ENCODE results near the gene MRPL37.

The MRPL37 gene

GRCh38 chr1:54199765-54200518, at the start of gene MRPL37, which contains the start of gene CYB5RL:
Gene MRPL37, plus strand, starts transcription at chr1:54200167. Its CDS starts 77 bp downstream, at chr1:54200244.
Gene CYB5RL, minus strand, starts transcription at chr1:54200030. Its CDS starts 4,414 bp downstream, at chr1:54195616.
- H3K9me3 Mint-ChIP-seq, result no peaks in the 10 kb centered on the region
- peak within 1 kb of the TSS; percentile 95 for H3K4me3 Mint-ChIP-seq
- peaks cover 22% of the 10 kb centered on the region for H3K36me3 Mint-ChIP-seq (ENCODE audit: low read depth)
- DNase-seq (ENCODE audit: low spot score), result peak; percentile 90
- no peaks in the 10 kb centered on the region for H3K27me3 Mint-ChIP-seq (ENCODE audit: low read depth)
- peaks cover 28% of the 10 kb centered on the region for H3K4me1 Mint-ChIP-seq (ENCODE audit: low read depth)
- H3K27ac Mint-ChIP-seq, result peak within 1 kb of the TSS; percentile 85

GRCh38 chr1:54151013-54151412, 49.0 kb upstream of the MRPL37 start:
- DNase-seq (ENCODE audit: low spot score), result no peak
- H3K9me3 Mint-ChIP-seq, result no peaks in the 10 kb centered on the region
- H3K4me1 Mint-ChIP-seq (ENCODE audit: low read depth), result no peaks in the 10 kb centered on the region
- H3K27ac Mint-ChIP-seq, result no peak overlapping the region
- no peaks in the 10 kb centered on the region for H3K36me3 Mint-ChIP-seq (ENCODE audit: low read depth)
- H3K27me3 Mint-ChIP-seq (ENCODE audit: low read depth), result no peaks in the 10 kb centered on the region
- no peak overlapping the region for H3K4me3 Mint-ChIP-seq

GRCh38 chr1:54152696-54153095, 47.3 kb upstream of the MRPL37 start, which contains the start of gene CDCP2:
Gene CDCP2, minus strand, starts transcription at chr1:54153000. Its CDS starts 78 bp downstream, at chr1:54152922.
- H3K4me1 Mint-ChIP-seq (ENCODE audit: low read depth), result no peaks in the 10 kb centered on the region
- H3K36me3 Mint-ChIP-seq (ENCODE audit: low read depth), result no peaks in the 10 kb centered on the region
- H3K9me3 Mint-ChIP-seq, result no peaks in the 10 kb centered on the region
- no peak for DNase-seq (ENCODE audit: low spot score)
- no peaks in the 10 kb centered on the region for H3K27me3 Mint-ChIP-seq (ENCODE audit: low read depth)
- H3K4me3 Mint-ChIP-seq, result no peak within 1 kb of the TSS
- no peak within 1 kb of the TSS for H3K27ac Mint-ChIP-seq

GRCh38 chr1:54153535-54154439, 46.2 kb upstream of the MRPL37 start:
- no peak overlapping the region for H3K4me3 Mint-ChIP-seq
- DNase-seq (ENCODE audit: low spot score), result no peak

GRCh38 chr1:54156201-54156600, 43.8 kb upstream of the MRPL37 start:
- Mint-ChIP-seq H3K4me1 (ENCODE audit: low read depth) (no peaks in the 10 kb centered on the region), H3K4me3 (no peak overlapping the region), H3K27ac (no peak overlapping the region), H3K9me3 (no peaks in the 10 kb centered on the region), H3K27me3 (ENCODE audit: low read depth) (no peaks in the 10 kb centered on the region), H3K36me3 (ENCODE audit: low read depth) (no peaks in the 10 kb centered on the region)
- DNase-seq (ENCODE audit: low spot score), result no peak

More at GRCh38 chr1:54153535-54154439, 46.2 kb upstream of the MRPL37 start:
- Mint-ChIP-seq H3K4me1 (ENCODE audit: low read depth) (no peaks in the 10 kb centered on the region), H3K27ac (no peak overlapping the region), H3K36me3 (ENCODE audit: low read depth) (no peaks in the 10 kb centered on the region), H3K9me3 (no peaks in the 10 kb centered on the region), H3K27me3 (ENCODE audit: low read depth) (no peaks in the 10 kb centered on the region)

- Mint-ChIP-seq H3K4me1 (ENCODE audit: low read depth) (no peaks in the 10 kb centered on the region), H3K4me3 (no peak overlapping the region), H3K27ac (no peak overlapping the region), H3K9me3 (no peaks in the 10 kb centered on the region), H3K36me3 (ENCODE audit: low read depth) (no peaks in the 10 kb centered on the region), H3K27me3 (ENCODE audit: low read depth) (no peaks in the 10 kb centered on the region)
- DNase-seq (ENCODE audit: low spot score), result no peak
Measured at GRCh38 chr1:54156986-54157385, 43.0 kb upstream of the MRPL37 start.

GRCh38 chr1:54157401-54157800, 42.6 kb upstream of the MRPL37 start:
- H3K9me3 Mint-ChIP-seq, result no peaks in the 10 kb centered on the region
- H3K36me3 Mint-ChIP-seq (ENCODE audit: low read depth), result no peaks in the 10 kb centered on the region
- H3K27me3 Mint-ChIP-seq (ENCODE audit: low read depth), result no peaks in the 10 kb centered on the region
- H3K27ac Mint-ChIP-seq, result no peak overlapping the region
- no peaks in the 10 kb centered on the region for H3K4me1 Mint-ChIP-seq (ENCODE audit: low read depth)
- no peak for DNase-seq (ENCODE audit: low spot score)
- H3K4me3 Mint-ChIP-seq, result no peak overlapping the region

GRCh38 chr1:54158071-54158470, 41.9 kb upstream of the MRPL37 start:
- Mint-ChIP-seq H3K36me3 (ENCODE audit: low read depth) (no peaks in the 10 kb centered on the region), H3K27ac (no peak overlapping the region), H3K4me3 (no peak overlapping the region), H3K27me3 (ENCODE audit: low read depth) (no peaks in the 10 kb centered on the region), H3K4me1 (ENCODE audit: low read depth) (no peaks in the 10 kb centered on the region), H3K9me3 (no peaks in the 10 kb centered on the region)
- no peak for DNase-seq (ENCODE audit: low spot score)

- H3K4me1 Mint-ChIP-seq (ENCODE audit: low read depth), result no peaks in the 10 kb centered on the region
Measured at GRCh38 chr1:54159733-54160316, 40.1 kb upstream of the MRPL37 start.

GRCh38 chr1:54160351-54160750, 39.6 kb upstream of the MRPL37 start:
- no peak overlapping the region for H3K27ac Mint-ChIP-seq
- H3K36me3 Mint-ChIP-seq (ENCODE audit: low read depth), result no peaks in the 10 kb centered on the region
- no peaks in the 10 kb centered on the region for H3K9me3 Mint-ChIP-seq
- no peak for DNase-seq (ENCODE audit: low spot score)
- H3K27me3 Mint-ChIP-seq (ENCODE audit: low read depth), result no peaks in the 10 kb centered on the region
- no peaks in the 10 kb centered on the region for H3K4me1 Mint-ChIP-seq (ENCODE audit: low read depth)
- H3K4me3 Mint-ChIP-seq, result no peak overlapping the region

More at GRCh38 chr1:54159733-54160316, 40.1 kb upstream of the MRPL37 start:
- H3K9me3 Mint-ChIP-seq, result no peaks in the 10 kb centered on the region
- H3K27me3 Mint-ChIP-seq (ENCODE audit: low read depth), result no peaks in the 10 kb centered on the region
- H3K36me3 Mint-ChIP-seq (ENCODE audit: low read depth), result no peaks in the 10 kb centered on the region
- DNase-seq (ENCODE audit: low spot score), result no peak
- no peak overlapping the region for H3K4me3 Mint-ChIP-seq
- no peak overlapping the region for H3K27ac Mint-ChIP-seq

- no peak overlapping the region for H3K27ac Mint-ChIP-seq
- H3K4me3 Mint-ChIP-seq, result no peak overlapping the region
- no peaks in the 10 kb centered on the region for H3K27me3 Mint-ChIP-seq (ENCODE audit: low read depth)
- DNase-seq (ENCODE audit: low spot score), result no peak
- H3K4me1 Mint-ChIP-seq (ENCODE audit: low read depth), result no peaks in the 10 kb centered on the region
- H3K9me3 Mint-ChIP-seq, result no peaks in the 10 kb centered on the region
- H3K36me3 Mint-ChIP-seq (ENCODE audit: low read depth), result no peaks in the 10 kb centered on the region
Measured at GRCh38 chr1:54161495-54162168, 38.3 kb upstream of the MRPL37 start.

GRCh38 chr1:54163051-54163450, 36.9 kb upstream of the MRPL37 start:
- no peaks in the 10 kb centered on the region for H3K4me1 Mint-ChIP-seq (ENCODE audit: low read depth)
- no peak overlapping the region for H3K27ac Mint-ChIP-seq
- H3K4me3 Mint-ChIP-seq, result no peak overlapping the region
- no peaks in the 10 kb centered on the region for H3K36me3 Mint-ChIP-seq (ENCODE audit: low read depth)
- DNase-seq (ENCODE audit: low spot score), result no peak
- no peaks in the 10 kb centered on the region for H3K9me3 Mint-ChIP-seq
- no peaks in the 10 kb centered on the region for H3K27me3 Mint-ChIP-seq (ENCODE audit: low read depth)

GRCh38 chr1:54163573-54163972, 36.4 kb upstream of the MRPL37 start:
- Mint-ChIP-seq H3K4me1 (ENCODE audit: low read depth) (no peaks in the 10 kb centered on the region), H3K27ac (no peak overlapping the region), H3K27me3 (ENCODE audit: low read depth) (no peaks in the 10 kb centered on the region), H3K9me3 (no peaks in the 10 kb centered on the region), H3K36me3 (ENCODE audit: low read depth) (no peaks in the 10 kb centered on the region), H3K4me3 (no peak overlapping the region)
- no peak for DNase-seq (ENCODE audit: low spot score)

All from T-helper 2 cell treated with Interferon-gamma antibody and Interleukin-4, amounts not matched to agents 5 μg/mL and 100 μg/mL, for 36 hours (primary cell).